ENCODE data around the gene HEXIM2.

Gene HEXIM2

GRCh38 chr17:45115871-45116270, 45.8 kb upstream of the HEXIM2 start:
- H3K36me3 ChIP-seq, result no peaks in the 10 kb centered on the region
- no peak overlapping the region for H3K4me3 ChIP-seq (ENCODE audit: low read depth, low read length)
- H3K27me3 ChIP-seq, result no peaks in the 10 kb centered on the region
- H3K9me3 ChIP-seq, result no peaks in the 10 kb centered on the region
- DNase-seq, result no peak
- H3K4me1 ChIP-seq, result no peaks in the 10 kb centered on the region; the same call in 1 of the 2 replicates
- TF ChIP-seq CTCF (IDR thresholded peaks at IDR 0.05; ENCODE audit: low read depth, low read length), result no peak

- no peaks in the 10 kb centered on the region for H3K9me3 ChIP-seq
- TF ChIP-seq CTCF (IDR thresholded peaks at IDR 0.05; ENCODE audit: low read depth, low read length), result no peak
- H3K4me3 ChIP-seq (ENCODE audit: low read depth, low read length), result no peak overlapping the region
- H3K4me1 ChIP-seq, result no peaks in the 10 kb centered on the region
- H3K36me3 ChIP-seq, result no peaks in the 10 kb centered on the region
- peak; percentile 59 for DNase-seq
- H3K27me3 ChIP-seq, result no peaks in the 10 kb centered on the region
Measured at GRCh38 chr17:45116434-45117016, 45.1 kb upstream of the HEXIM2 start.

GRCh38 chr17:45117334-45117733, 44.3 kb upstream of the HEXIM2 start:
- Histone ChIP-seq H3K4me3 (ENCODE audit: low read depth, low read length) (no peak overlapping the region), H3K9me3 (no peaks in the 10 kb centered on the region), H3K36me3 (no peaks in the 10 kb centered on the region), H3K4me1 (no peaks in the 10 kb centered on the region), H3K27me3 (no peaks in the 10 kb centered on the region)
- DNase-seq, result no peak
- no peak for TF ChIP-seq CTCF (IDR thresholded peaks at IDR 0.05; ENCODE audit: low read depth, low read length)

GRCh38 chr17:45117848-45118646, 43.6 kb upstream of the HEXIM2 start:
- DNase-seq, result no peak
- H3K27me3 ChIP-seq, result no peaks in the 10 kb centered on the region
- no peaks in the 10 kb centered on the region for H3K36me3 ChIP-seq
- no peaks in the 10 kb centered on the region for H3K4me1 ChIP-seq
- H3K4me3 ChIP-seq (ENCODE audit: low read depth, low read length), result no peak overlapping the region
- TF ChIP-seq CTCF (IDR thresholded peaks at IDR 0.05; ENCODE audit: low read depth, low read length), result no peak
- H3K9me3 ChIP-seq, result no peaks in the 10 kb centered on the region

- DNase-seq, result no peak
- Histone ChIP-seq H3K4me1 (peaks cover 4% of the 10 kb centered on the region), H3K27me3 (no peaks in the 10 kb centered on the region), H3K4me3 (ENCODE audit: low read depth, low read length) (no peak overlapping the region), H3K9me3 (no peaks in the 10 kb centered on the region), H3K36me3 (no peaks in the 10 kb centered on the region)
- no peak for TF ChIP-seq CTCF (IDR thresholded peaks at IDR 0.05; ENCODE audit: low read depth, low read length)
Measured at GRCh38 chr17:45118691-45119090, 43.0 kb upstream of the HEXIM2 start.

- no peak overlapping the region for H3K4me3 ChIP-seq (ENCODE audit: low read depth, low read length)
- H3K9me3 ChIP-seq, result no peaks in the 10 kb centered on the region
- no peak for TF ChIP-seq CTCF (IDR thresholded peaks at IDR 0.05; ENCODE audit: low read depth, low read length)
- no peak for DNase-seq
- H3K36me3 ChIP-seq, result no peaks in the 10 kb centered on the region
- H3K27me3 ChIP-seq, result no peaks in the 10 kb centered on the region
- peaks cover 14% of the 10 kb centered on the region for H3K4me1 ChIP-seq
Measured at GRCh38 chr17:45119964-45120363, 41.7 kb upstream of the HEXIM2 start.

All from BE2C (cell line).